Skin epidermis (tissue), 12 donors: ENCODE measurements around the gene E2F8.

Experiments used
- H3K27ac ChIP-seq, 21 experiments: fragments of 200-600 bp; sonication (generic) in 11 of 21; one replicate each; pipeline ENCODE4 v1.5.0; 2020; ENCODE audit warnings: mild to moderate bottlenecking in 3 of 21, inconsistent platforms in 2 of 21, moderate library complexity in 2 of 21
- H3K4me3 ChIP-seq, 7 experiments: fragments of 200-600 bp; sonication (generic) in 2 of 7; one replicate each; pipeline ENCODE4 v1.5.0; 2020; ENCODE audit warnings: inconsistent platforms in 2 of 7, mild to moderate bottlenecking in 2 of 7, moderate library complexity in 1 of 7

E2F8 gene

GRCh38 chr11:19194620-19195308 lies 46.0 kb downstream of the E2F8 start:
- no peak overlapping the region for H3K27ac ChIP-seq
- H3K4me3 ChIP-seq, result no peak overlapping the region

GRCh38 chr11:19193916-19194315 lies 46.8 kb downstream of the E2F8 start:
- Histone ChIP-seq H3K4me3 (no peak overlapping the region), H3K27ac (no peak overlapping the region)

- H3K4me3 ChIP-seq, result no peak overlapping the region
- H3K27ac ChIP-seq, result no peak overlapping the region
Measured at GRCh38 chr11:19191530-19192169, 49.1 kb downstream of the E2F8 start.

- no peak overlapping the region for H3K27ac ChIP-seq
- H3K4me3 ChIP-seq, result no peak overlapping the region
Measured at GRCh38 chr11:19187833-19188258, 52.9 kb downstream of the E2F8 start.

- no peak overlapping the region for H3K4me3 ChIP-seq
- no peak overlapping the region for H3K27ac ChIP-seq
Measured at GRCh38 chr11:19187114-19187832, 53.5 kb downstream of the E2F8 start.

- no peak overlapping the region for H3K27ac ChIP-seq
- no peak overlapping the region for H3K4me3 ChIP-seq
Measured at GRCh38 chr11:19185516-19186052, 55.2 kb downstream of the E2F8 start.

GRCh38 chr11:19185036-19185435 lies 55.7 kb downstream of the E2F8 start:
- H3K27ac ChIP-seq, result no peak overlapping the region

GRCh38 chr11:19183646-19184045 lies 57.1 kb downstream of the E2F8 start:
- H3K27ac ChIP-seq, result no peak overlapping the region
- H3K4me3 ChIP-seq, result no peak overlapping the region

More at GRCh38 chr11:19185036-19185435, 55.7 kb downstream of the E2F8 start:
- H3K4me3 ChIP-seq, result no peak overlapping the region

GRCh38 chr11:19181531-19182261 lies 59.0 kb downstream of the E2F8 start:
- no peak overlapping the region for H3K27ac ChIP-seq
- no peak overlapping the region for H3K4me3 ChIP-seq

- no peak overlapping the region for H3K27ac ChIP-seq
- no peak overlapping the region for H3K4me3 ChIP-seq
Measured at GRCh38 chr11:19176629-19177186, 64.0 kb downstream of the E2F8 start.
